ENCODE data around the gene NCKAP5. TPM values are rescaled to one million over a fixed set of nuclear protein-coding genes. Genes with fewer than 3 reads are reported as not detected.

The NCKAP5 gene
- total and polyA plus RNA-seq, 9 of the 15 experiments (the other 6 are each of a cell fraction or from before 2014, with no cell fraction given): not detected

GRCh38 chr2:132789066-132789465 is 779.2 kb downstream of the NCKAP5 start (continued):
- TF ChIP-seq FOXP1 (CRISPR knock-in tag; IDR thresholded peaks at IDR 0.05): no peak

GRCh38 chr2:132788310-132788838 is 779.9 kb downstream of the NCKAP5 start:
- no peak for FAIRE-seq

More at GRCh38 chr2:132788310-132788838, 779.9 kb downstream of the NCKAP5 start:
- DNase-seq (ENCODE audit: extremely low read depth in 1 of 4, low spot score in 3 of 4) (no peak), ATAC-seq (no peak)
- Histone ChIP-seq H3K27me3 (ENCODE audit: control insufficient read depth in 2 of 2, insufficient read depth in 2 of 2, low read length in 2 of 2) (peaks cover 0 to 7% of the 10 kb centered on the region in 2 experiments; a peak in 1 of 5 replicates), H3K4me3 (no peak overlapping the region), H2AFZ (ENCODE audit: low read depth, low read length) (no peak overlapping the region), H3K27ac (ENCODE audit: extremely low read depth, low read depth, low read length) (no peak overlapping the region), H3K9me1 (ENCODE audit: control insufficient read depth, insufficient read depth, low read length) (no peaks in the 10 kb centered on the region), H3K4me1 (replicated peaks in 1 of 2; ENCODE audit: control insufficient read depth in 2 of 2, insufficient read depth in 2 of 2, low read length in 2 of 2) (no peaks in the 10 kb centered on the region), H3K36me3 (ENCODE audit: control insufficient read depth, insufficient read depth, low read length) (no peaks in the 10 kb centered on the region), H3K9ac (ENCODE audit: insufficient read depth in 1 of 2, low read depth in 2 of 2, low read length in 2 of 2) (no peak overlapping the region), H4K20me1 (replicated peaks; ENCODE audit: control insufficient read depth, insufficient read depth, low read length) (no peaks in the 10 kb centered on the region), H3K9me3 (replicated peaks; ENCODE audit: control insufficient read depth, insufficient read depth, low read depth, low read length) (no peaks in the 10 kb centered on the region), H3K4me2 (ENCODE audit: insufficient read depth, low read length) (no peak overlapping the region), H3K79me2 (ENCODE audit: control insufficient read depth, insufficient read depth, low read length) (no peaks in the 10 kb centered on the region)
- in situ Hi-C loops (cut with MboI): no loop called here
- 0% methylated on average over 4 of the region's 4 CpGs for WGBS (ENCODE audit: insufficient coverage, low coverage, missing lambda C conversion rate)
- ChIA-PET POLR2A (no interaction called here), CTCF (ENCODE audit: low intra/inter-chr PET ratio) (no interaction called here)
- no peak for TF ChIP-seq TBP (optimal IDR thresholded peaks at IDR 0.05; ENCODE audit: low read depth, low read length)
- TF ChIP-seq, protein P1, sequence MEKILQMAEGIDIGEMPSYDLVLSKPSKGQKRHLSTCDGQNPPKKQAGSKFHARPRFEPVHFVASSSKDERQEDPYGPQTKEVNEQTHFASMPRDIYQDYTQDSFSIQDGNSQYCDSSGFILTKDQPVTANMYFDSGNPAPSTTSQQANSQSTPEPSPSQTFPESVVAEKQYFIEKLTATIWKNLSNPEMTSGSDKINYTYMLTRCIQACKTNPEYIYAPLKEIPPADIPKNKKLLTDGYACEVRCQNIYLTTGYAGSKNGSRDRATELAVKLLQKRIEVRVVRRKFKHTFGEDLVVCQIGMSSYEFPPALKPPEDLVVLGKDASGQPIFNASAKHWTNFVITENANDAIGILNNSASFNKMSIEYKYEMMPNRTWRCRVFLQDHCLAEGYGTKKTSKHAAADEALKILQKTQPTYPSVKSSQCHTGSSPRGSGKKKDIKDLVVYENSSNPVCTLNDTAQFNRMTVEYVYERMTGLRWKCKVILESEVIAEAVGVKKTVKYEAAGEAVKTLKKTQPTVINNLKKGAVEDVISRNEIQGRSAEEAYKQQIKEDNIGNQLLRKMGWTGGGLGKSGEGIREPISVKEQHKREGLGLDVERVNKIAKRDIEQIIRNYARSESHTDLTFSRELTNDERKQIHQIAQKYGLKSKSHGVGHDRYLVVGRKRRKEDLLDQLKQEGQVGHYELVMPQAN (IDR thresholded peaks at IDR 0.05; ENCODE audit: borderline replicate concordance): no peak
- no peak for TF ChIP-seq FOXM1 (IDR thresholded peaks at IDR 0.05; ENCODE audit: low read depth)
- TF ChIP-seq FOXM1 (CRISPR knock-in tag; IDR thresholded peaks at IDR 0.05; ENCODE audit: low read depth): no peak
- TF ChIP-seq HMG20A (CRISPR knock-in tag; conservative IDR thresholded peaks at IDR 0.05): no peak
- no peak for TF ChIP-seq IFI16 (CRISPR knock-in tag; IDR thresholded peaks at IDR 0.05)
- intact Hi-C loops (cut with micrococcal nuclease): no loop called here
- BruUV-seq (replicated peaks): no TSS peak

Measured in K562 (cell line).